Measurements from ENCODE around the gene IL22RA2.

DNA sequence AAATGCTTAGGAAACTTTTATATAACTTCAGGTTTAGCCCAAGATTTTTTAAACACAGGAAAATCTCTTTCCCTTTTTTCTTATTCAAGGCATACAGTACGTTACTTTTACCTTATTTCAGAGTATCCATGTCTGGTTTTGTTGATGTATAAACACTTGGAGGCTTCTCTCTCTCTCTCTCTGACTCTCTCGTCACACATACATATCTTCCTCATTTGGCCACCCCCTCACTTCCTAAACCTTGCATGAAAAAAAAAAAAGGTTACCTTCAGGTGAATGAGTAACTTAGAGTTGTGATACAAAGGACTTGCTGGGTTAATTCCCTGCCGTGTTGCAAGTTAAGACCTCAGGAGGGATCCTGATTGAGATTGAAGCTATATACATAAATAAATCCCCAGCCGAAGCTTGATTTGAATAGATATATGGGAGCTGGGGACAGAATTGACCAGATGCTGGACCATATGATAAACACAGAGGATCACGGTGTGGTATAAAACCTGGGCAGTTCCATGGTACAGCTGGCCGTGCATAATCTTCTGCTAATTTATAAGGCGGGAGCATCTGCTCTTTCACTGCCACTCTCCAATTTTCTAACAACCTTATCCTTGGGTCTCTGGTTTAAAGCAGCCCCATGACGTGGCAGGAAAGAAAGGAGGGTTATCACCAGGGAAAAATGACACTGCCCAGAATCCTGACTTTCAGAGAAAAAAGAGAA is 73.6 kb downstream of the IL22RA2 start:
- TF ChIP-seq POLR2A (IDR thresholded peaks at IDR 0.05), result no peak
- TF ChIP-seq, protein P1, sequence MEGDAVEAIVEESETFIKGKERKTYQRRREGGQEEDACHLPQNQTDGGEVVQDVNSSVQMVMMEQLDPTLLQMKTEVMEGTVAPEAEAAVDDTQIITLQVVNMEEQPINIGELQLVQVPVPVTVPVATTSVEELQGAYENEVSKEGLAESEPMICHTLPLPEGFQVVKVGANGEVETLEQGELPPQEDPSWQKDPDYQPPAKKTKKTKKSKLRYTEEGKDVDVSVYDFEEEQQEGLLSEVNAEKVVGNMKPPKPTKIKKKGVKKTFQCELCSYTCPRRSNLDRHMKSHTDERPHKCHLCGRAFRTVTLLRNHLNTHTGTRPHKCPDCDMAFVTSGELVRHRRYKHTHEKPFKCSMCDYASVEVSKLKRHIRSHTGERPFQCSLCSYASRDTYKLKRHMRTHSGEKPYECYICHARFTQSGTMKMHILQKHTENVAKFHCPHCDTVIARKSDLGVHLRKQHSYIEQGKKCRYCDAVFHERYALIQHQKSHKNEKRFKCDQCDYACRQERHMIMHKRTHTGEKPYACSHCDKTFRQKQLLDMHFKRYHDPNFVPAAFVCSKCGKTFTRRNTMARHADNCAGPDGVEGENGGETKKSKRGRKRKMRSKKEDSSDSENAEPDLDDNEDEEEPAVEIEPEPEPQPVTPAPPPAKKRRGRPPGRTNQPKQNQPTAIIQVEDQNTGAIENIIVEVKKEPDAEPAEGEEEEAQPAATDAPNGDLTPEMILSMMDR (IDR thresholded peaks at IDR 0.05), result no peak
